DOHH2 (cell line): ENCODE measurements around the gene EVC2.

Source experiments
- H3F3A ChIP-seq: fragments of 200-600 bp; sonication (generic), shearing (Covaris generic); 2 replicates; pipeline ENCODE4 v1.6.0; 2016; ENCODE audit warnings: antibody characterized with exemption, mild to moderate bottlenecking; ENCODE audit not compliant: control insufficient read depth, insufficient read depth
- H3K27ac ChIP-seq: fragments of 200-600 bp; sonication (generic); 2 replicates; pipeline ENCODE4 v1.5.1; 2014; ENCODE audit warnings: low read depth, mild to moderate bottlenecking, low read length, moderate library complexity
- H3K27me3 ChIP-seq: fragments of 200-600 bp; sonication (generic); 2 replicates; pipeline ENCODE4 v1.6.1; 2014; ENCODE audit warnings: mild to moderate bottlenecking, low read length, mixed read lengths; ENCODE audit not compliant: control insufficient read depth
- H3K36me3 ChIP-seq: fragments of 200-600 bp; sonication (generic); 2 replicates; pipeline ENCODE4 v1.6.1; 2014; ENCODE audit warnings: mild to moderate bottlenecking, low read length, moderate library complexity, mixed read lengths; ENCODE audit not compliant: control insufficient read depth
- H3K4me1 ChIP-seq: fragments of 200-600 bp; sonication (generic); 2 replicates; pipeline ENCODE4 v1.6.1; 2014; ENCODE audit warnings: mild to moderate bottlenecking, low read length, mixed read lengths; ENCODE audit not compliant: control insufficient read depth
- H3K4me2 ChIP-seq: fragments of 200-600 bp; sonication (generic); 2 replicates; pipeline ENCODE4 v1.6.0; 2014; ENCODE audit warnings: mild to moderate bottlenecking, low read length, moderate library complexity
- H3K4me3 ChIP-seq: fragments of 200-600 bp; sonication (generic); 2 replicates; pipeline ENCODE4 v1.5.1; 2014; ENCODE audit warnings: mild to moderate bottlenecking, low read length, mixed read lengths
- H3K79me2 ChIP-seq: fragments of 200-600 bp; sonication (generic); 2 replicates; pipeline ENCODE4 v1.6.1; 2014; ENCODE audit warnings: mild to moderate bottlenecking, low read length, mixed read lengths; ENCODE audit not compliant: control insufficient read depth
- H3K9me2 ChIP-seq: fragments of 200-600 bp; sonication (generic); replicated peaks from 2 replicates; pipeline ENCODE4 v1.6.1; 2014; ENCODE audit warnings: mild to moderate bottlenecking, low read length, mixed read lengths; ENCODE audit not compliant: control insufficient read depth
- H3K9me3 ChIP-seq: fragments of 200-600 bp; sonication (generic); 2 replicates; pipeline ENCODE4 v1.6.1; 2014; ENCODE audit warnings: antibody characterized with exemption, low read length, mixed read lengths; ENCODE audit not compliant: control insufficient read depth, insufficient read depth
- H4K20me1 ChIP-seq: fragments of 200-600 bp; sonication (generic); 2 replicates; pipeline ENCODE4 v1.6.0; 2014; ENCODE audit warnings: low read depth, mild to moderate bottlenecking, antibody characterized with exemption, low read length, moderate library complexity; ENCODE audit not compliant: control insufficient read depth, insufficient read depth
- CTCF ChIP-seq: fragments of 200-600 bp; sonication (generic); IDR thresholded peaks from one replicate; pipeline ENCODE4 v1.5.1; 2014; ENCODE audit warnings: antibody characterized with exemption, mild to moderate bottlenecking, low read depth, low read length; ENCODE audit not compliant: poor library complexity, severe bottlenecking
- EZH2phosphoT487 ChIP-seq: fragments of 200-600 bp; sonication (generic); IDR thresholded peaks from 2 replicates; pipeline ENCODE4 v1.6.1; 2017; ENCODE audit warnings: borderline replicate concordance, mild to moderate bottlenecking, antibody characterized with exemption, low read length, moderate library complexity, mixed read lengths

The EVC2 gene

GRCh38 chr4:5754529-5754881, 46.1 kb upstream of the EVC2 start:
- no peaks in the 10 kb centered on the region for H3K4me1 ChIP-seq
- TF ChIP-seq EZH2phosphoT487 (no peak), CTCF (no peak)
- H3K4me2 ChIP-seq = no peak overlapping the region
- no peak overlapping the region for H3K27ac ChIP-seq
- no peaks in the 10 kb centered on the region for H3K9me2 ChIP-seq
- no peak overlapping the region for H3K4me3 ChIP-seq
- no peaks in the 10 kb centered on the region for H3K79me2 ChIP-seq
- no peaks in the 10 kb centered on the region for H4K20me1 ChIP-seq
- no peaks in the 10 kb centered on the region for H3F3A ChIP-seq
- no peaks in the 10 kb centered on the region for H3K36me3 ChIP-seq
- no peaks in the 10 kb centered on the region for H3K27me3 ChIP-seq
- no peaks in the 10 kb centered on the region for H3K9me3 ChIP-seq

GRCh38 chr4:5753766-5754528, 45.6 kb upstream of the EVC2 start:
- Histone ChIP-seq H3K9me3 (no peaks in the 10 kb centered on the region), H3K36me3 (no peaks in the 10 kb centered on the region), H3F3A (no peaks in the 10 kb centered on the region), H3K4me1 (no peaks in the 10 kb centered on the region), H3K27ac (no peak overlapping the region), H3K4me2 (no peak overlapping the region), H4K20me1 (no peaks in the 10 kb centered on the region), H3K4me3 (no peak overlapping the region), H3K27me3 (no peaks in the 10 kb centered on the region), H3K79me2 (no peaks in the 10 kb centered on the region), H3K9me2 (no peaks in the 10 kb centered on the region)
- TF ChIP-seq CTCF (no peak), EZH2phosphoT487 (no peak)

DNA sequence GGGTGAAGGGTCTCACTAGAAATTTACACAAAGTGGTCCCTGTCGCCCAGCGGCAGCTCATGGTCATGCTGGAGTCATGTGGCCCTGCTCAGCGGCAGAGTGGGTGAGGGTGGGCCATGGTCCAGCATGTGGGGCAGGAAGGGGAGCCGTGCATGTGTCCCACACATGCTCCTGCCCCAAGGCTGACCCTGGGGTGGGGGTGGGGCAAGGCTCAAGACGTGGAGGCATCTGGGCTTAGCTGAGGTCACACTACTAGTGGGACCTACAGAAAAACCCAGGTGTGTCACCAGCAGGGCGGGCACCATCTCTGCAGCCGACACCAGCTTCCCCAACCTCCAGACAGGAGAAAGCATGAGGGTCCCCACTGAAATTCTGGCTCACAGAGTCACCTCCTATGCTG, 45.0 kb upstream of the EVC2 start:
- Histone ChIP-seq H3K79me2 (no peaks in the 10 kb centered on the region), H3K4me2 (no peak overlapping the region), H3K27ac (no peak overlapping the region), H3K27me3 (no peaks in the 10 kb centered on the region), H4K20me1 (no peaks in the 10 kb centered on the region), H3K4me3 (no peak overlapping the region), H3K9me2 (no peaks in the 10 kb centered on the region), H3K9me3 (no peaks in the 10 kb centered on the region), H3K36me3 (no peaks in the 10 kb centered on the region), H3K4me1 (no peaks in the 10 kb centered on the region), H3F3A (no peaks in the 10 kb centered on the region)
- TF ChIP-seq EZH2phosphoT487 = no peak
- no peak for TF ChIP-seq CTCF
